Naive thymus-derived CD8-positive, alpha-beta T cell (primary cell): ENCODE measurements around the gene KCNG4. TPM values are rescaled to one million over a fixed set of nuclear protein-coding genes. Genes with fewer than 3 reads are reported as not detected.

ENCODE experiments used
- ATAC-seq, 2 donors: fragments of 150-1000 bp; cut with Tn5 transposase in 1 of 2; sonication (Bioruptor Pico), chemical (Tn5 transposase) in 1 of 2; 1 replicate in 1 of 2; 2 replicates in 1 of 2; pipeline ENCODE4 v1.10.0; 2021; ENCODE audit warnings: mild to moderate bottlenecking in 2 of 2, moderate library complexity in 2 of 2
- POLR2A ChIA-PET: fragments of 350-600 bp; sonication (Branson Sonifier 250); formaldehyde crosslinking; loops from one replicate; lab custom pipeline; 2021; ENCODE audit warnings: antibody characterized with exemption; lab: Charles Lee
- DNase-seq, 10 donors: peaks; one replicate each; pipeline versions ENCODE4 v3.0.0 to v3.0.0-alpha.2; 2020 to 2022
- H3K27ac Mint-ChIP-seq, 10 donors: one replicate each; pipeline ENCODE4 v1.8.0; 2020 to 2022; ENCODE audit warnings: mild to moderate bottlenecking in 10 of 10, mixed read lengths in 10 of 10, moderate library complexity in 4 of 10, inconsistent platforms in 1 of 10
- H3K27me3 Mint-ChIP-seq, 5 donors: one replicate each; pipeline ENCODE4 v1.8.0; 2021 to 2022; ENCODE audit warnings: mixed read lengths in 5 of 5
- H3K36me3 Mint-ChIP-seq, 3 donors: one replicate each; pipeline ENCODE4 v1.8.0; 2020 to 2022; ENCODE audit warnings: mixed read lengths in 3 of 3, mild to moderate bottlenecking in 2 of 3, inconsistent platforms in 1 of 3
- H3K4me1 Mint-ChIP-seq, 4 donors: one replicate each; pipeline ENCODE4 v1.8.0; 2021 to 2022; ENCODE audit warnings: mixed read lengths in 4 of 4
- H3K4me3 Mint-ChIP-seq, 10 donors: one replicate each; pipeline ENCODE4 v1.8.0; 2020 to 2022; ENCODE audit warnings: mild to moderate bottlenecking in 10 of 10, mixed read lengths in 10 of 10, moderate library complexity in 6 of 10, inconsistent platforms in 1 of 10
- H3K9me3 Mint-ChIP-seq, 9 donors: one replicate each; pipeline ENCODE4 v1.8.0; 2020 to 2022; ENCODE audit warnings: mixed read lengths in 9 of 9, mild to moderate bottlenecking in 3 of 9, inconsistent platforms in 1 of 9, moderate library complexity in 1 of 9
- polyA plus RNA-seq, 3 donors: library from polyadenylated mRNA; unstranded; fragments of 300-500 nt; fragmentation: Illumina TruSeq; gene quantifications; one replicate each; pipeline ENCODE4 v1.2.3, GENCODE V29; 2021
- total RNA-seq, 8 experiments: library from RNA in 2 of 8; stranded (reverse) in 2 of 8; gene quantifications; one replicate each; pipeline ENCODE4 v1.2.3 and lab custom pipeline; 2021 to 2026

Gene KCNG4
- total and polyA plus RNA-seq, 5 experiments from 2014 or later: not detected

DNA sequence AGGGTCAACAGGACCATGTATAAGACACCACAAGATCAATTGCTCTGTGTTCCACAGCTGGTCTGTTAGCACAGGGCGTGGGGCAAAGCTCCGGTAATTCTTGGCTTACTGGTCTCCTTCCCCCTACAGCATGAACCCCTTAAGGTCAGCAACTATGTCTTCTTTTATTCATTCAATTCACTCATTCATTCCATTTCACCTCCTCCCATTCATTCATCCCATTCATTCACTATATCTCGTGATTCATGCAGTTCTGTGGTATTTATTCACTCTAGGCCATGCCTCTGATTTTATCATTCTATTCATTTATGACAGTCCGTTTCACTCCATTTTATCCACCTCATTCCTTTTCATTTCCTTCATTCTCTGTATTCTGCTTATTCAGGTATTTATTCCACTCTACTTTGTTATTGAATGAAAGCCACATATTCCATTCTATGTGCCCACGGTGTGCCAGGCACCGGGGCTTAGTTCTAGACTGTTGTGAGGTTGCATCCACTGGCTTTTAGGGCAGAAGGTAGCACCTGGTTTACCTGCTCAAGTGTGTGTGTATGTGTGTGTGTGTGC is 35.9 kb upstream of the KCNG4 start:
- peaks cover 0 to 2% (median 0%) of the 10 kb centered on the region in 4 donors for H3K4me1 Mint-ChIP-seq
- no peak overlapping the region for H3K4me3 Mint-ChIP-seq
- H3K9me3 Mint-ChIP-seq: no peaks in the 10 kb centered on the region
- H3K36me3 Mint-ChIP-seq: no peaks in the 10 kb centered on the region
- peaks cover 0 to 14% (median 5%) of the 10 kb centered on the region in 5 donors for H3K27me3 Mint-ChIP-seq
- ATAC-seq: no peak
- POLR2A ChIA-PET: no interaction called here
- no peak overlapping the region for H3K27ac Mint-ChIP-seq
- DNase-seq: no peak

DNA sequence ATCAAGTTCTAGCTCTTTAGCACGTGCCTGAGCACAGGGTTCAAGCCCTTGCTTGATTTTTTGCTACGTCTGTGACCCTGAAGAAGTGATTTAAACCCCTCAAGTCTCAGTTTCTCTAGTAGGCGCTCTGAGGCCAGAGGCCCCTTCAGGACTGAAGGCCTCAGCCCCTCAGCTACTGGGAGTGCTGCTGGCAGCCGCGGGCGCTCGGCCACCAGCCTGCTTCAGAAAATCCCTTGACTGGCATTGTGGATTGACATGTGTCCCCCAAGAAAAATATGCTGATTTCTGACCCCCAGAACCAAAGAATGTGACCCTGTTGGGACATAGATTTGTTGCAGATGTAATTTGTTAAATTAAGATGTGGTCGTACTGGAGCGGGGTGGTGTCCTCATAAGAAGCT is 34.7 kb upstream of the KCNG4 start:
- POLR2A ChIA-PET: no interaction called here
- Mint-ChIP-seq H3K4me3 (no peak overlapping the region), H3K27ac (no peak overlapping the region), H3K9me3 (no peaks in the 10 kb centered on the region), H3K27me3 (peaks cover 0 to 17% (median 5%) of the 10 kb centered on the region in 5 donors), H3K36me3 (no peaks in the 10 kb centered on the region), H3K4me1 (peaks cover 0 to 2% (median 0%) of the 10 kb centered on the region in 4 donors)
- DNase-seq: no peak
- ATAC-seq: no peak

DNA sequence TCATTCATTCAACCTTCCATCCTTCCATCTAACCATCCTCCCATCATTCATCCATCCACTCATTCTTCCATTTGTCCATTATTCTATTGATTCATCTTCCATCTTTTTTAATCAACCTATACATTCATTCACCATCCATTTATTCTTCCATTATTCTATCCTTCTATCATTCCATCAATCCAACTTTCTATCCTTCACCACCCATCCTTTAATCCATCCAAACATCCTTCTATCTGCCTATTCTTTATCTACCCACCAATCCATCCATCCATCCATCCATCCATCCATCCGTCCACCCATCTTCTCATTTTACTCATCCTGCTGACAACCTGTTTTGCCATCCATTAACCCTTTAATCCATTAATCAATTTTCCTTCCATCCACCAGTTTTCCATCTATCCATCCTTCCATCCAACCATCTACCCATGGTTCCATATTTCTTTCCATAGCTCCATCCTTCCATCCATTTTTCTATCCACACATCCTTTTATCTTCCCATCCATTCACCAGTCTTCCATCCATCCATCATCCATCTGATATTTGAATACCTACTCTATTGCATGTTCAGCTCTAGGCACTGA is 33.0 kb upstream of the KCNG4 start:
- Mint-ChIP-seq H3K27me3 (peaks cover 0 to 17% (median 5%) of the 10 kb centered on the region in 5 donors), H3K36me3 (no peaks in the 10 kb centered on the region), H3K9me3 (no peaks in the 10 kb centered on the region), H3K27ac (no peak overlapping the region), H3K4me1 (peaks cover 0 to 2% (median 0%) of the 10 kb centered on the region in 4 donors), H3K4me3 (no peak overlapping the region)
- DNase-seq: no peak
- POLR2A ChIA-PET: no interaction called here
- ATAC-seq: no peak

DNA sequence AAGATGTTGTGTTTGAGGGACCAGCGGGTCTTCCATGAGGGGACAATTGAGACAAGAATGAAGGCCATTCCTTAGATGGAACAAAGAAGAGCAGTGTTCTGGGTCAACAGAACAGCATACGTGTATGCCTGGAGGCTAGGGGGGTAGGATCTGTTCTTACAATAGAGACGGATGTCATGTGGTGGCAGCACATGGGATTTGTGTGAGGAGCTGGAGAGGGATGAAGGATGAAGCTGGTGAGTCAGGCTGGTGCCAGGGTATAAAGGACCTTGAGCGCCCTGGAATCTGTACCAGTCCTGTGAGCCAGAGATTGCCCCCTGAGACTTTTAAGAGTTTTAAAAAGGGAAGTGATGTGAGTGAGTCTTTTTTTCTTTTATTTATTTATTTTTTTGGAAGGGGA is 32.1 kb upstream of the KCNG4 start:
- Mint-ChIP-seq H3K27me3 (peaks cover 0 to 17% (median 6%) of the 10 kb centered on the region in 5 donors), H3K4me3 (no peak overlapping the region), H3K36me3 (no peaks in the 10 kb centered on the region), H3K9me3 (no peaks in the 10 kb centered on the region), H3K27ac (no peak overlapping the region), H3K4me1 (no peaks in the 10 kb centered on the region)
- DNase-seq (no peak), ATAC-seq (no peak)
- POLR2A ChIA-PET: interaction anchor here (0.6 kb wide), 1 partner anchor 238 kb away, joined by 5 read pairs; no protein-coding TSS in a partner anchor

DNA sequence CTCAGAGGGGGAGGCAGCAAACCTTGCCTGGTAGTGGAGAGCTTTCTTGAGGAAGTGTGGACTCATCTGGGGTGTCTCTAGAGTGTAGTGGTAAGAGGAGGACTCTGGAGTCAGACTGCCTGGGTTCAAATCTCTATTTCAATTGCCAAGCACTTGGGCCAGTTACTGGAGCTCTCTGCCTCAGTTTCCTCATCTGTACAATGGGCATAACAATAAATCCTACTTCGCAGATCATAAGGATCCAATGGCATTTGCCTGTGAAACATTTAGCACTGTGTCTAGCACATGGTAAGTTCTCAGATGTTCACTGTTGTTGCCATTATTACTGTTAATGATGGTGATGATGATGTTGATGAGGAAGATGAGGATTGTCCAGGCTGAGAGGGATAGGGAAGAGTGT is 31.2 kb upstream of the KCNG4 start:
- DNase-seq: no peak
- no peak overlapping the region for H3K27ac Mint-ChIP-seq
- ATAC-seq: no peak
- H3K27me3 Mint-ChIP-seq: peaks cover 0 to 17% (median 6%) of the 10 kb centered on the region in 5 donors
- no peaks in the 10 kb centered on the region for H3K4me1 Mint-ChIP-seq
- no peaks in the 10 kb centered on the region for H3K36me3 Mint-ChIP-seq
- POLR2A ChIA-PET: no interaction called here
- H3K9me3 Mint-ChIP-seq: no peaks in the 10 kb centered on the region
- no peak overlapping the region for H3K4me3 Mint-ChIP-seq

DNA sequence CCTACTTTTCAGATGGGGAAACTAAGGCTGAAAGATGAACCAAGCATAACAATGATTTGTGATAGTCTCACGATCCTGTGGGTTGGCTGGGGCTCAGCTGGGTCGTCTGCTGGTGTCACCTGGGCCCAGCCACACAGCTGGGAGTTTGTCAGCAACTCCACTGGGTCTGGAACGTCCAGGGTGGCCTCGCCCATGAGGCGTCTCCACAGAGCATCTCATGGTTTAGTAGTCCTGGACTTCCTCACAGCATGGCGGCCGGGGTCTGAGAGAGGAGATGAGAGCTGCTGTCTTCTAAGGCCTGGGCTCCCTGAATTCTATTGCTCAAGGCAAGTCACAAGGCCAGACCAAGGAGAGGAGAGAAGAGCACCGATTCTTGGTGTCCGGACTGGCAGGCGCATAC is 30.7 kb upstream of the KCNG4 start:
- Mint-ChIP-seq H3K4me1 (no peaks in the 10 kb centered on the region), H3K36me3 (no peaks in the 10 kb centered on the region), H3K27me3 (peaks cover 0 to 13% (median 6%) of the 10 kb centered on the region in 5 donors), H3K27ac (no peak overlapping the region), H3K4me3 (no peak overlapping the region), H3K9me3 (no peaks in the 10 kb centered on the region)
- DNase-seq: no peak
- POLR2A ChIA-PET: no interaction called here
- ATAC-seq: no peak

DNA sequence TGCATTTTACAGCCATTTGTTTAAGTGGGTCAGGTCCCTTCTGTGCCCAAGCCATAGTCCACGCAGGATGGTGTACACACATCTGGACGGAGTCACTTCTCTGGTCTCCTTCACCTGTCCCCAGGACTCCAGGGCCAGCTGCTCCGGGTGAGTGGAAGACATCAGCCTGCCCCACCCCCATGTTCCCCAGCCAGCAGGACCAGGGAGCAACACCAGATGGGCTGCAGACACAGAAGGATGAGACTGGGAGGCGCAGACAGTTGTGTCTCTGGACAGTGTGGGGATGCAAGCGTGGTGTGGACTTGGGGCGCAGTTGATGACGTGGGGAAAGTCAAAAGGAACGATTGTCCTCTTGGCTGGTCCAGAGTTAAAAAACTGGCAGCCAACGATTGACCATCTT is 30.3 kb upstream of the KCNG4 start:
- Mint-ChIP-seq H3K27me3 (peaks cover 0 to 12% (median 6%) of the 10 kb centered on the region in 5 donors), H3K27ac (no peak overlapping the region), H3K4me1 (no peaks in the 10 kb centered on the region), H3K4me3 (no peak overlapping the region), H3K36me3 (no peaks in the 10 kb centered on the region), H3K9me3 (no peaks in the 10 kb centered on the region)
- DNase-seq: no peak
- no peak for ATAC-seq
- POLR2A ChIA-PET: no interaction called here

DNA sequence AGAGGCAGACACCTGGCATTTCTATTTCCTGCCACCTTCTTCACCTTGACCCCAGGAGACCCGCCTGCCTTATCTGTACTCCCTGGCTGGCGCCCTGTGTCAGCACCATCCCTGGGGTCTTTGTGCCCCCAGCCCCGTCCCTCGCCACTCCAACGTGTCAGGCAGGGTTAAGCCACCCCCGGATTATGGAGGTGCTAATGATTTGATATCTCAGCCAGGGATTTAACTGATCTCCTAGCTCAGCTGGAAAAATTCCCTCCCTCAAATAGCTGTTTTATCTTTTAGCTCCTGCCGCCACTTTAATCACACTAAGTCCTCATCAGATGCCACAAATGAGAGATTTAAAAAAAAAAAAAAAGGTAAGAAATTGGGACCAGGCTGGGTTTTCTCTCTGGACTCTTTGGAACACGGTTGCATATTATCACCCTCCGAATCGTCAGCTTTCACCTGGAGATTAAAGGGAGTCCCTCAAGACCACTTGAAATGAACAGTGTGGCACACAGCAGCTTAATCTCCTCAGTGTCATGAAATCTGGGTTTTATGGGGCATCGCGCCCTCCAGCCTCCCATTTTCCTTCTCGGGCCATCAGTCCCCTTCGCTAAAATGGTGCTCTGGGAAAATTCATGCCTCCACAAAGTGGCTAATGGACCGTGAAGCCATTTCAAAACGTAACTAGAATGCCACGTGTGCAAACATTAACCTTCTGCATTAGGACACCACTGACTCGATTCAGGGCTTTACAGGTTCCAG is 28.7 kb upstream of the KCNG4 start:
- H3K27ac Mint-ChIP-seq: no peak overlapping the region
- H3K27me3 Mint-ChIP-seq: peaks cover 3 to 16% (median 6%) of the 10 kb centered on the region in 5 donors
- H3K36me3 Mint-ChIP-seq: peaks cover 0 to 1% (median 0%) of the 10 kb centered on the region in 3 donors
- no peaks in the 10 kb centered on the region for H3K9me3 Mint-ChIP-seq
- no peaks in the 10 kb centered on the region for H3K4me1 Mint-ChIP-seq
- peak overlapping the region in 1 of 10 donors; percentile 46 for H3K4me3 Mint-ChIP-seq
- ATAC-seq: no peak
- POLR2A ChIA-PET: no interaction called here
- no peak for DNase-seq

DNA sequence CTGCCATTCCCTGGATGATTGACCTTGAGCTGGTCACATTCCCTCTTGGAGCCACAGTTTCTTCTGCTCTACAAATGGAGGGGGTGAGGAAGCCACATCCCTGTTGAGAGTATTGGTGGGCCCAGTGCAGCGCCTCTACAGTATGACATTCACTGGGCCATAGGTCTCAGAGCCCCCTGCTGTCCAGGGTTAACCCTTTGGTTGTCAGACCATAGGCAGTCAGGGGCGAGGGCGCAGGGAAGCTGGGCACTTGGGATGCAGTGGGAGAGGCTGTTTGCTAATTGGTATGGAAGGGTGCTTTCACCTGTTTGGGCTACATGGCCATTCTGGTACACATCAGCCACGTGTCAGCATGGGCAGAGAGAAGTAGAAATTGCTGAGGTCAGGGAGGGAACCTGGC is 27.6 kb upstream of the KCNG4 start:
- Mint-ChIP-seq H3K36me3 (peaks cover 0 to 1% (median 0%) of the 10 kb centered on the region in 3 donors), H3K4me1 (no peaks in the 10 kb centered on the region), H3K27me3 (peaks cover 5 to 24% (median 8%) of the 10 kb centered on the region in 5 donors), H3K4me3 (no peak overlapping the region), H3K27ac (peak overlapping the region in 1 of 10 donors; percentile 34), H3K9me3 (peaks cover 0 to 3% (median 0%) of the 10 kb centered on the region in 9 donors)
- no peak for DNase-seq
- ATAC-seq: no peak
- POLR2A ChIA-PET: no interaction called here

DNA sequence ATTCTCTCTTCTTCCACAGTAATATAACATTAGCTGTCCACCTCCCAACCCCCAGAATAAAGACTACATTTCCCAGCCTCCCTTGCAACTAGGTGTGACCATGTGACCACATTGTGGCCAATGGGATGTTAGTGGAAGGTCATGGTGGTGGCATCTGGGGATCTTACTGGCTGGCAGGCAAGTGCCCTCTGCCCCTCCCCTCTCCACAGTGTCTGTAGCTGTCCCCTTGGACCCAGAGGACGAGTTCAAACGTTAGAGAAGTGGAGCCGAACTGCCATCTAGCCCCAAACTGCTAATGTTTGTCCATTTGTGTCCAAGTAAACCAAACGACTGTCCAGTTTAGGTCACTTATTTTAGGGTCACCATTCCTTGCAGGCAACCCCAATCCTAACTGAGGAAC is 26.6 kb upstream of the KCNG4 start:
- Mint-ChIP-seq H3K27me3 (peaks cover 6 to 28% (median 14%) of the 10 kb centered on the region in 5 donors), H3K9me3 (peaks cover 0 to 4% (median 0%) of the 10 kb centered on the region in 9 donors), H3K4me3 (no peak overlapping the region), H3K36me3 (peaks cover 0 to 1% (median 0%) of the 10 kb centered on the region in 3 donors), H3K27ac (no peak overlapping the region), H3K4me1 (no peaks in the 10 kb centered on the region)
- ATAC-seq (peak in 1 of 2 donors; percentile 55), DNase-seq (peak in 3 of 10 donors; percentile 9 to 13 (median 9))
- POLR2A ChIA-PET: no interaction called here

DNA sequence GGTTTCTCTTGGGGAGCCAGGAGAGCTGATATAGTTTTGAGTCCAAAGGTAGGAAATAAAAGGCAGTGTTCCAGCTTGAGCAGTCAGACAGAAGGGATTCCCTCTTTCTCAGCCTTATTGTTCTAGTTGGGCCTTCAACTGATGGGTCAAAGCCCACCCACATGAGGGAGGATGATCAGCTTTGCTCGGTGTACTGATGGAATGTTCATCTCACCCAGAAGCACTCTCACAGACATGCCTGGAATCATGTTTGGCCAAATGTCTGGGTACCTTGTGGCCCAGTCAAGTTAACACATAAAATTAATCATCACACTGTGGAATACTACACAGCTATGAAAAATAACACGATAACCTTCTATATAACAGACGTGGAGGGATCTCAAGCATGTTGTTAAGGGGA is 23.1 kb upstream of the KCNG4 start:
- peaks cover 0 to 1% (median 0%) of the 10 kb centered on the region in 3 donors for H3K36me3 Mint-ChIP-seq
- POLR2A ChIA-PET: no interaction called here
- H3K27ac Mint-ChIP-seq: no peak overlapping the region
- peaks cover 0 to 4% (median 0%) of the 10 kb centered on the region in 9 donors for H3K9me3 Mint-ChIP-seq
- DNase-seq (no peak), ATAC-seq (no peak)
- H3K4me3 Mint-ChIP-seq: no peak overlapping the region
- H3K4me1 Mint-ChIP-seq: no peaks in the 10 kb centered on the region
- H3K27me3 Mint-ChIP-seq: peaks cover 8 to 54% (median 21%) of the 10 kb centered on the region in 5 donors

DNA sequence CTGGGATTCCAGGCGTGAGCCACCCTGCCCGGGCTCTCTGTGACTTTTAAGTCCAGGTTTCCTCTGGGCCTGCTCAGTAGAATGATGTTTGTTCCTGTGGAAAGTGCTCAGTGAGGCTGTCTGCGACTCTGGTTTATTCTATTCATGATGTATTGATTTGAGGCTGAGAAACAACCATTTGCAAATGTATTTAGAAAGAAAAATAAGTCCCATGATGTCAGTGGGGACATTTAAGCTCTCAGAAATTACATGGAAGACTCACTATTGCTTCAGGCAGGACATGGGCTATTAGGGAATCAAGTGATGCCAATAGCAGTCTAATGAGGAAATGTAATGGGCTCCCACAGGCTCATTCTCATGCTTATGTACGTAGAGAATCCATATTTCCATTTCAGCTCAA is 22.2 kb upstream of the KCNG4 start:
- Mint-ChIP-seq H3K36me3 (peaks cover 0 to 1% (median 0%) of the 10 kb centered on the region in 3 donors), H3K27ac (no peak overlapping the region), H3K27me3 (peaks cover 6 to 58% (median 24%) of the 10 kb centered on the region in 5 donors), H3K9me3 (peaks cover 0 to 6% (median 0%) of the 10 kb centered on the region in 9 donors), H3K4me1 (no peaks in the 10 kb centered on the region), H3K4me3 (no peak overlapping the region)
- POLR2A ChIA-PET: no interaction called here
- ATAC-seq (no peak), DNase-seq (no peak)
